ENCODE results near the gene DBR1. TPM values are rescaled to one million over a fixed set of nuclear protein-coding genes. Genes with fewer than 3 reads are reported as not detected.

The DBR1 gene
- total RNA-seq, 4 donors from 2014 or later: 6.5 to 22.2 (median 6.6) TPM

GRCh38 chr3:138172625-138173024, 2.1 kb downstream of the DBR1 start:
- Histone ChIP-seq H3K27ac (no peak overlapping the region), H3K9me3 (no peaks in the 10 kb centered on the region), H3K36me3 (peaks cover 0 to 20% of the 10 kb centered on the region in 2 donors), H3K4me1 (peaks cover 5 to 8% of the 10 kb centered on the region in 2 donors), H3K27me3 (no peaks in the 10 kb centered on the region), H3K4me3 (no peak overlapping the region)
- DNase-seq: no peak
- no peak for ATAC-seq
- intact Hi-C loops (cut with DNase I; ENCODE audit: low total_unique reads) (no loop called here), in situ Hi-C loops (cut with MboI; ENCODE audit: low sequenced_read_pairs in 4 of 4) (no loop called here)
- TF ChIP-seq CTCF (IDR thresholded peaks at IDR 0.05 in 4 of 5, conservative IDR thresholded peaks at IDR 0.05 in 1 of 5) (no peak), POLR2A (IDR thresholded peaks at IDR 0.05) (no peak)

DNA sequence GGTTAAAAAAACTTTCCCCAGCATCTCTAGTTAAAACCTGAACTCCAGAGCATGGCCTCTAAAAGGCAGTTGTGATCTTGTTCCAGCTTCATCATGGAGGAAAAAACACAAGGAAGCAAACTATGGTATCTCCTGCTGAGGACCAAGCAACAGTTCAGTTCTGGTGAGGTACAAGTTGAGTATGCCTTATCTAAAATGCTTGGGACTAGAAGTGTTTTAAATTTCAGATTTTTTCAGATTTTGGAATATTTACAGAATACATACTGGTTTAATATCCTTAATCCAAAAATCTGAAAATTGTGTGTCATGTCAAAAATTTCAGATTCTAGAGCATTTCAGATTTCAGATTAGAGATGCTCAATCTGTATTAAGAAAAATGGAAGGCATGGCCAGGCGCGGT, 9.7 kb downstream of the DBR1 start:
- no peak overlapping the region for H3K4me3 ChIP-seq
- intact Hi-C loops (cut with DNase I; ENCODE audit: low total_unique reads): no loop called here
- no peak for DNase-seq
- TF ChIP-seq CTCF (IDR thresholded peaks at IDR 0.05 in 4 of 5, conservative IDR thresholded peaks at IDR 0.05 in 1 of 5) (no peak), POLR2A (IDR thresholded peaks at IDR 0.05) (no peak)
- H3K9me3 ChIP-seq: no peaks in the 10 kb centered on the region
- no peak overlapping the region for H3K27ac ChIP-seq
- no peaks in the 10 kb centered on the region for H3K4me1 ChIP-seq
- no peaks in the 10 kb centered on the region for H3K27me3 ChIP-seq
- no peak for ATAC-seq
- in situ Hi-C loops (cut with MboI; ENCODE audit: low sequenced_read_pairs in 4 of 4): no loop called here
- H3K36me3 ChIP-seq: peaks cover 0 to 83% of the 10 kb centered on the region in 2 donors

DNA sequence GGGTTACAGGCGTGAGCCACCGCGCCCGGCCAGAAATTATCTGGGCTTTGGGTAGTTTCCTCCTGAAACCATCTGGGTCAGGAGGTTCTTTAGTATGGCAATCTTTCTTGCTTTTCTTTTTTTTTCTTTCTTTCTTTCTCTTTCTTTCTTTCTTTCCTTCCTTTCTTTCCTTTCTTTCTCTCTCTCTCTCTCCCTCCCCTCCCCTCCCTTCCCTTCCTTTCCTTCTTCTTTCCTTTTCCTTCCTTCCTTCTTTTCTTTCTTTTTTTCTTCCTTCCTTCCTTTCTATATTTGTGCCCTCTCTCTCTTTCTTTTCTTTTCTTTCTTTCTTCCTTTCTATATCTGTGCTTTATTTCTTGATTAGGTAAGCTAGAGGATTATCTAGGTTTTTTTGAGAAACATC, 17.0 kb downstream of the DBR1 start:
- in situ Hi-C loops (cut with MboI; ENCODE audit: low sequenced_read_pairs in 4 of 4) (no loop called here), intact Hi-C loops (cut with DNase I; ENCODE audit: low total_unique reads) (no loop called here)
- Histone ChIP-seq H3K27ac (no peak overlapping the region), H3K36me3 (peaks cover 0 to 25% of the 10 kb centered on the region in 2 donors), H3K4me1 (no peaks in the 10 kb centered on the region), H3K9me3 (no peaks in the 10 kb centered on the region), H3K27me3 (no peaks in the 10 kb centered on the region), H3K4me3 (no peak overlapping the region)
- no peak for TF ChIP-seq CTCF (IDR thresholded peaks at IDR 0.05 in 4 of 5, conservative IDR thresholded peaks at IDR 0.05 in 1 of 5)
- no peak for TF ChIP-seq POLR2A (IDR thresholded peaks at IDR 0.05)
- DNase-seq (no peak), ATAC-seq (no peak)

DNA sequence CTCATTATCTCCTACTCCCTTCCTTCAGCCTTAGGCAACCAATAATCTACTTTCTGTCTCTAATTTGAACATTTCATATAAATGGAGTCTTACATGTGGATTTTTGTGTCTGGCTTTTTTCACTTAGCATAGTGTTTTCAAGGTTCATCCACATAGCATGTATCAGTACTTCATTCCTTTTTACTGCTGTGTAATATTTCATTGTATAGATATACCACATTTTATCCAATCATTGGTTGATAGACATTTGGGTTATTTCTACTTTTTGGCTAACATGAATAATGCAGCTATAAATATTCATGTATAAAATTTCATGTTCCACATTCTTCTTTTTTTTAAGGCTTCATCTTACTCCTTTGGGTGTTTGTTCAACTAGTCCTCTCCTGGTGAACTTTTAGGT, 20.2 kb downstream of the DBR1 start:
- no peak overlapping the region for H3K4me3 ChIP-seq

More for the DNA sequence above, 20.2 kb downstream of the DBR1 start:
- TF ChIP-seq CTCF (IDR thresholded peaks at IDR 0.05 in 4 of 5, conservative IDR thresholded peaks at IDR 0.05 in 1 of 5) (no peak), POLR2A (IDR thresholded peaks at IDR 0.05) (no peak)
- H3K36me3 ChIP-seq: no peaks in the 10 kb centered on the region
- H3K9me3 ChIP-seq: no peaks in the 10 kb centered on the region
- DNase-seq (no peak), ATAC-seq (no peak)
- no peak overlapping the region for H3K27ac ChIP-seq
- intact Hi-C loops (cut with DNase I; ENCODE audit: low total_unique reads): no loop called here
- H3K4me1 ChIP-seq: no peaks in the 10 kb centered on the region
- in situ Hi-C loops (cut with MboI; ENCODE audit: low sequenced_read_pairs in 4 of 4): no loop called here
- H3K27me3 ChIP-seq: no peaks in the 10 kb centered on the region
